ENCODE measurements around the gene NAT10. TPM values are rescaled to one million over a fixed set of nuclear protein-coding genes. Genes with fewer than 3 reads are reported as not detected.

The NAT10 gene
- total and polyA plus RNA-seq, 5 donors, result 11.9 to 24.7 (median 21.2) TPM

- Histone ChIP-seq H3K27ac (ENCODE audit: low read length) (no peak overlapping the region), H3K4me1 (ENCODE audit: control insufficient read depth, insufficient read depth, low read length) (no peaks in the 10 kb centered on the region), H3K4me3 (ENCODE audit: low read length) (no peak overlapping the region), H3K9me3 (ENCODE audit: control insufficient read depth, low read length) (no peaks in the 10 kb centered on the region), H3K27me3 (ENCODE audit: control insufficient read depth, insufficient read depth) (no peaks in the 10 kb centered on the region)
- 97% methylated on average over 3 of the region's 3 CpGs for WGBS
- ATAC-seq (no peak), DNase-seq (no peak)
- intact Hi-C loops (cut with DNase I), result no loop called here
Observed at GRCh38 chr11:34135439-34135838, 30.0 kb downstream of the NAT10 start.

DNA sequence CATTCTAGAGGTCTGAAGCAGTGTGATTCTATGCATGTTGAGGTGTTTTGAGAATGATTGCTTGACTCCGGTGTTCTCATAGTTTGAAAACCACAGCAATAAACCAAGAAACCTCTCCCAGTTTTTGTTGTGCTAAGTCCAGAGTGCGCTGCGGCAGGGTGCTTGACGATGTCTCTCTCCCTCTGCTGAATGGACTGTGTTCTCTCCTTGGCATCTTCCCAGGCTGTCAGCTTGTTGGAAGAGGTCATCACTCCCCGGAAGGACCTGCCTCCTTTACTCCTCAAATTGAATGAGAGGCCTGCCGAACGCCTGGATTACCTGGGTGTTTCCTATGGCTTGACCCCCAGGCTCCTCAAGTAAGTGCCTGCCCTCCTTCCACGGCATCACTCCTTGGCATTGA is 31.0 kb downstream of the NAT10 start:
- Histone ChIP-seq H3K27me3 (ENCODE audit: control insufficient read depth, insufficient read depth) (no peaks in the 10 kb centered on the region), H3K4me1 (ENCODE audit: control insufficient read depth, insufficient read depth, low read length) (no peaks in the 10 kb centered on the region), H3K9me3 (ENCODE audit: control insufficient read depth, low read length) (no peaks in the 10 kb centered on the region), H3K27ac (ENCODE audit: low read length) (no peak overlapping the region), H3K4me3 (ENCODE audit: low read length) (no peak overlapping the region)
- DNase-seq (no peak), ATAC-seq (no peak)
- WGBS, result 91% methylated on average over 8 of the region's 8 CpGs
- intact Hi-C loops (cut with DNase I), result no loop called here

DNA sequence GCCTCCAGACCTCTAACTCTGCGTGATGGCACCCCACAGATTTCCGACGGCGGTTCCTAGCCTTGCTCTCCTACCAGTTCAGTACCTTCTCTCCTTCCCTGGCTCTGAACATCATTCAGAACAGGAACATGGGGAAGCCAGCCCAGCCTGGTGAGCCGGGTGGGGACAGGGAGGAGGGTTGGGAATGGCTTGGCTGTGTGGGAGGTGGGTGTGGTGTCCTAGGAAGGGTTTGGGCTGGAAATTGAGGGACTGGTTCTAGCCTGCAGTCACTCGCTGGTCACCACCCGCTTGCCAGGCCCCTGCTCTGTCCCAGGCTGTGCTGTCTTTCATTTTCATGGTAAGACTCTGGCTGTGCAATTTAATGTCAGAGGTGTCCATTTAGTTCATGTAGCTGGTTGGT is 33.9 kb downstream of the NAT10 start:
- H3K4me1 ChIP-seq (ENCODE audit: control insufficient read depth, insufficient read depth, low read length), result no peaks in the 10 kb centered on the region
- intact Hi-C loops (cut with DNase I), result no loop called here
- no peaks in the 10 kb centered on the region for H3K9me3 ChIP-seq (ENCODE audit: control insufficient read depth, low read length)
- no peak overlapping the region for H3K4me3 ChIP-seq (ENCODE audit: low read length)
- ATAC-seq, result peak in 1 of 2 donors; percentile 17
- WGBS, result 89% methylated on average over 7 of the region's 7 CpGs
- peak in 1 of 3 donors; percentile 19 for DNase-seq
- no peaks in the 10 kb centered on the region for H3K27me3 ChIP-seq (ENCODE audit: control insufficient read depth, insufficient read depth)
- no peak overlapping the region for H3K27ac ChIP-seq (ENCODE audit: low read length)

DNA sequence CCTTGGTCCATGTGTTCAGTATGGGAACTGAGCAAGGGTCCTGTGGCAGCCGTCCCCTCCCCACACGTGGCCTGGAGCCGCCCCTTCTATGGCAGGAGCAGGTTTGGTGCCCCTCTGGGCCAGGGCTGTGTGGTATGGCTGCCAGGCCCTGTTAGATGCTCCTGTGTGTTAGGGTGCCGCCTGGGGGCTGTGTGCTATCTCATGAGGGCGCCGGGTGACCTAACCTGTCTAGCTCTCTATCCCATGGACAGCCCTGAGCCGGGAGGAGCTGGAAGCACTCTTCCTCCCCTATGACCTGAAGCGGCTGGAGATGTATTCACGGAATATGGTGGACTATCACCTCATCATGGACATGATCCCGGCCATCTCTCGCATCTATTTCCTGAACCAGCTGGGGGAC is 34.7 kb downstream of the NAT10 start:
- Histone ChIP-seq H3K4me1 (ENCODE audit: control insufficient read depth, insufficient read depth, low read length) (no peaks in the 10 kb centered on the region), H3K9me3 (ENCODE audit: control insufficient read depth, low read length) (no peaks in the 10 kb centered on the region), H3K27ac (ENCODE audit: low read length) (no peak overlapping the region), H3K27me3 (ENCODE audit: control insufficient read depth, insufficient read depth) (no peaks in the 10 kb centered on the region), H3K4me3 (ENCODE audit: low read length) (no peak overlapping the region)
- ATAC-seq (no peak), DNase-seq (peak in 1 of 3 donors; percentile 14)
- intact Hi-C loops (cut with DNase I), result no loop called here
- WGBS, result 96% methylated on average over 11 of the region's 11 CpGs

DNA sequence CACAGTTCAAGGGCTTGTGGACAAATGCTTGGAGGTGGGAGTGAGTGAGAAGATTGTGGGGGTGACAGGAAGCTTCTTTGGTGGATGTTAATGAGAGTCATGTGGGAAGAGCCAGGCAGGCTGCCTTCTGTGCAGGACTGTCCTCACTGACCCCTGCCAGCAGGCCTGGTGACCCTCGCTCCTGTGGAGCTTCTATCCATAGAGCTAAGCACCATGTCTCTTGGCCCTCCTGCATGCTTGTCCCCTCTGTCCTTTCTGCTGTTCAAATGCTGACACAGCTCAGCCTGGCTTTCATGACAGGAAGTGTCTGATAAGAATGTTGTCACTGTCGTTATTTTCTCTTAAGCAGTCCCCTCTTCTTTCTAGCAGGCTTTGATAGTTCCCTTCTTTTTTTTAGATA is 37.6 kb downstream of the NAT10 start:
- DNase-seq, result peak in 1 of 3 donors; percentile 21
- ATAC-seq, result no peak
- Histone ChIP-seq H3K27me3 (ENCODE audit: control insufficient read depth, insufficient read depth) (no peaks in the 10 kb centered on the region), H3K4me3 (ENCODE audit: low read length) (no peak overlapping the region), H3K27ac (ENCODE audit: low read length) (no peak overlapping the region), H3K4me1 (ENCODE audit: control insufficient read depth, insufficient read depth, low read length) (no peaks in the 10 kb centered on the region), H3K9me3 (ENCODE audit: control insufficient read depth, low read length) (no peaks in the 10 kb centered on the region)
- WGBS, result 51% methylated on average over 2 of the region's 2 CpGs
- intact Hi-C loops (cut with DNase I), result no loop called here

DNA sequence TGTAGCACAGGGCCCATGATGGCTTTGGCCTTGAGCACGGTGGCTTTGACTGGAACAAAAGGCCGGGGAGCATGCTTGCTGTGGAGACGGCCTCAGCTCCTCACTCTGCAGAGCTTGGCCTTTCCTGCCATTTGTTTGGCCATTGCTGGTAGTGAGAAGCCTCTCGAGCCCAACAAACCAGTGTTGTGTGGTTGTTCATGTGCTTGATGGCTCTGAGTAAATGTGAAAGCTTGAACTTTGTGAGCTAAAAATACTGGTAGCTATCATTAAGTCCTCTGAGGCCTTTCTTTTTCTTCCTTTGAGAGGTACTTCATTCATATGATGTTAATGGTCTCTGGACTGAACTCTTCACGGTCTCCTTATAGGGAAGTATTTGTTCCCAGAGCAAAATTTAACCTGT is 39.6 kb downstream of the NAT10 start:
- 91% methylated on average over 5 of the region's 5 CpGs for WGBS
- ATAC-seq (no peak), DNase-seq (peak in 1 of 3 donors; percentile 8)
- Histone ChIP-seq H3K9me3 (ENCODE audit: control insufficient read depth, low read length) (no peaks in the 10 kb centered on the region), H3K27ac (ENCODE audit: low read length) (no peak overlapping the region), H3K27me3 (ENCODE audit: control insufficient read depth, insufficient read depth) (no peaks in the 10 kb centered on the region), H3K4me1 (ENCODE audit: control insufficient read depth, insufficient read depth, low read length) (no peaks in the 10 kb centered on the region), H3K4me3 (ENCODE audit: low read length) (no peak overlapping the region)
- intact Hi-C loops (cut with DNase I), result no loop called here

DNA sequence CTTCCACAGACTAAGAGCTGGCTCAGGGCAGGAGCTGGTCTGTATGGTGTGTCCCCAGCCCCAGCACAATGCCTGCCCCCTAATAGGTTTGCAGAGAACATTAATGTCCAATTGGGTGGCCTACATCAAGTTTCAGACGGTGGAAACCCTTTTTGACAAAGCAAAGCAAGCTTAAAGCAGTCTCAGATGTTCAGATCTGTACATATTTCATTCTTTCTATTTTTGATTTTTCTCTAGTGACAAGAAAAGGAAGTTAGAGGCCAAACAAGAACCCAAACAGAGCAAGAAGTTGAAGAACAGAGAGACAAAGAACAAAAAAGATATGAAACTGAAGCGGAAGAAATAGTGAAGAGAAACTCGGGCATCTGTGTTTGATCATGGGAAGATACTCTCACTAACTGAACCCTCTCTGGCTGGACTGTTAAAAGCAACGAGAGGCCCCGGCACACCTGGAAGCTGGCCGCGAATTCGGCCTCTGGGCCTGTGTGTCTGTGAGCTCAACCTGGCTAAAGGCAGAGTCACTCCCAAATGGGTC is 40.5 kb downstream of the NAT10 start:
- Histone ChIP-seq H3K4me3 (ENCODE audit: low read length) (no peak overlapping the region), H3K27ac (ENCODE audit: low read length) (no peak overlapping the region), H3K27me3 (ENCODE audit: control insufficient read depth, insufficient read depth) (no peaks in the 10 kb centered on the region), H3K9me3 (ENCODE audit: control insufficient read depth, low read length) (no peaks in the 10 kb centered on the region), H3K4me1 (ENCODE audit: control insufficient read depth, insufficient read depth, low read length) (no peaks in the 10 kb centered on the region)
- no peak for ATAC-seq
- DNase-seq, result peak in 1 of 3 donors; percentile 7
- 87% methylated on average over 8 of the region's 8 CpGs for whole genome bisulfite sequencing
- intact Hi-C loops (cut with DNase I), result no loop called here

- peak in 1 of 3 donors; percentile 10 for DNase-seq
- no peak for ATAC-seq
- no peak overlapping the region for H3K4me3 ChIP-seq (ENCODE audit: low read length)
- H3K27ac ChIP-seq (ENCODE audit: low read length), result no peak overlapping the region
- H3K27me3 ChIP-seq (ENCODE audit: control insufficient read depth, insufficient read depth), result no peaks in the 10 kb centered on the region
- intact Hi-C loops (cut with DNase I), result no loop called here
- WGBS, result 94% methylated on average over 12 of the region's 12 CpGs
- no peaks in the 10 kb centered on the region for H3K4me1 ChIP-seq (ENCODE audit: control insufficient read depth, insufficient read depth, low read length)
- H3K9me3 ChIP-seq (ENCODE audit: control insufficient read depth, low read length), result no peaks in the 10 kb centered on the region
Observed at GRCh38 chr11:34146411-34146810, 41.0 kb downstream of the NAT10 start.

DNA sequence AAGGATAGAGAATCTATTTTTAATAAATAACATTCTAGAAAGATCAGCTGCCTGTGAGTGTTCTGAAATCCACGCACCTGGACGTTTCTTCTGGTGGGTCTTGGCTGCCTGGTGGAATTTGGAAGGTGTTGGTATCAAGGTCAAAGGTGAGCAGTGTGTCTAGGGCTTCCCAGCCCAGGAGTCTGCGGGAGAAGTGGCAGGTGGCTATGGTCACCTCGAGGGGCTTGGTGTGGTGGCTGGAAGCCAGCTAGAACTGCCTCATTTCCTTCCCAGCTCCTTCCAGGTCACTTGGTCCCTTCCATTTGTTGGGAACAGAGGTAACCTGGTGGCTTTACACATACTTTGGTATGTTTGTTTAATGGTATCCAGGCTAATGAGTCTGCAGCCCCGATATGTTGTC is 41.4 kb downstream of the NAT10 start:
- intact Hi-C loops (cut with DNase I), result no loop called here
- H3K9me3 ChIP-seq (ENCODE audit: control insufficient read depth, low read length), result no peaks in the 10 kb centered on the region
- H3K27ac ChIP-seq (ENCODE audit: low read length), result no peak overlapping the region
- ATAC-seq (no peak), DNase-seq (peak in 1 of 3 donors; percentile 7)
- 86% methylated on average over 5 of the region's 5 CpGs for WGBS
- H3K27me3 ChIP-seq (ENCODE audit: control insufficient read depth, insufficient read depth), result no peaks in the 10 kb centered on the region
- H3K4me3 ChIP-seq (ENCODE audit: low read length), result no peak overlapping the region
- H3K4me1 ChIP-seq (ENCODE audit: control insufficient read depth, insufficient read depth, low read length), result no peaks in the 10 kb centered on the region

GRCh38 chr11:34147581-34147980 is 42.2 kb downstream of the NAT10 start:
- ATAC-seq (no peak), DNase-seq (no peak)
- intact Hi-C loops (cut with DNase I), result no loop called here
- no peaks in the 10 kb centered on the region for H3K9me3 ChIP-seq (ENCODE audit: control insufficient read depth, low read length)
- H3K27me3 ChIP-seq (ENCODE audit: control insufficient read depth, insufficient read depth), result no peaks in the 10 kb centered on the region
- no peak overlapping the region for H3K4me3 ChIP-seq (ENCODE audit: low read length)
- WGBS, result 82% methylated on average over 8 of the region's 8 CpGs
- H3K27ac ChIP-seq (ENCODE audit: low read length), result no peak overlapping the region
- H3K4me1 ChIP-seq (ENCODE audit: control insufficient read depth, insufficient read depth, low read length), result no peaks in the 10 kb centered on the region

GRCh38 chr11:34148504-34149165 is 43.2 kb downstream of the NAT10 start:
- Histone ChIP-seq H3K4me3 (ENCODE audit: low read length) (no peak overlapping the region), H3K27ac (ENCODE audit: low read length) (no peak overlapping the region), H3K27me3 (ENCODE audit: control insufficient read depth, insufficient read depth) (no peaks in the 10 kb centered on the region), H3K9me3 (ENCODE audit: control insufficient read depth, low read length) (no peaks in the 10 kb centered on the region), H3K4me1 (ENCODE audit: control insufficient read depth, insufficient read depth, low read length) (no peaks in the 10 kb centered on the region)
- 81% methylated on average over 16 of the region's 16 CpGs for WGBS
- intact Hi-C loops (cut with DNase I), result no loop called here
- DNase-seq (peak in 1 of 3 donors; percentile 40), ATAC-seq (no peak)

DNA sequence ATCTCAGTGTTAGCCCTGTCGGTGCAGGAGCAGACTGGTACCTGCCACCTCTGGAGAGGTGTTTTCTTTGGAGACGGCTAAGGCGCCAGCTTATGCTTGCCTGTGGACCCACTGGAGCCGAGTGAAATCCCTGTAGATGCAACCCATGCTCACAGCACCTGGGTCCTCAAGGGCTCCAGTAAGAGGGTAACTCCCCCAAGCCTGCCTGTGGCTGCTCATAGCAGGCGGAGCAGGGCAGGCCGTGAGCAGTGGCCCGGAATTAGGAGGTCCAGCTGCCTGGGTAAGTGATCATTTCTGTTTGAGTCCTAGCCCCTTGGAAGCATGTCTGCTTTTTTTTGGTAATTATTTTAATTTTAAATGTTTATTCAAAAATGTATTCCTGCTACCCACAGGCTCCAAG is 43.8 kb downstream of the NAT10 start:
- WGBS, result 95% methylated on average over 7 of the region's 7 CpGs
- ATAC-seq, result no peak
- DNase-seq, result no peak
- no peak overlapping the region for H3K27ac ChIP-seq (ENCODE audit: low read length)
- intact Hi-C loops (cut with DNase I), result no loop called here
- no peaks in the 10 kb centered on the region for H3K9me3 ChIP-seq (ENCODE audit: control insufficient read depth, low read length)
- no peaks in the 10 kb centered on the region for H3K4me1 ChIP-seq (ENCODE audit: control insufficient read depth, insufficient read depth, low read length)
- H3K27me3 ChIP-seq (ENCODE audit: control insufficient read depth, insufficient read depth), result no peaks in the 10 kb centered on the region
- H3K4me3 ChIP-seq (ENCODE audit: low read length), result no peak overlapping the region
